HG03095 (cell line): ENCODE measurements around the gene ARIH2.
"Not testable (repeated sequence)": the region's sequence is repeated elsewhere in the genome, so short reads cannot be mapped to it uniquely, and the experiment has no call there.

Source experiments
- ATAC-seq: cut with Tn5 transposase; IDR thresholded peaks from one replicate; pipeline ENCODE4 v1.9.1; 2021; ENCODE audit warnings: moderate library complexity; ENCODE audit not compliant: unreplicated experiment

Gene ARIH2

DNA sequence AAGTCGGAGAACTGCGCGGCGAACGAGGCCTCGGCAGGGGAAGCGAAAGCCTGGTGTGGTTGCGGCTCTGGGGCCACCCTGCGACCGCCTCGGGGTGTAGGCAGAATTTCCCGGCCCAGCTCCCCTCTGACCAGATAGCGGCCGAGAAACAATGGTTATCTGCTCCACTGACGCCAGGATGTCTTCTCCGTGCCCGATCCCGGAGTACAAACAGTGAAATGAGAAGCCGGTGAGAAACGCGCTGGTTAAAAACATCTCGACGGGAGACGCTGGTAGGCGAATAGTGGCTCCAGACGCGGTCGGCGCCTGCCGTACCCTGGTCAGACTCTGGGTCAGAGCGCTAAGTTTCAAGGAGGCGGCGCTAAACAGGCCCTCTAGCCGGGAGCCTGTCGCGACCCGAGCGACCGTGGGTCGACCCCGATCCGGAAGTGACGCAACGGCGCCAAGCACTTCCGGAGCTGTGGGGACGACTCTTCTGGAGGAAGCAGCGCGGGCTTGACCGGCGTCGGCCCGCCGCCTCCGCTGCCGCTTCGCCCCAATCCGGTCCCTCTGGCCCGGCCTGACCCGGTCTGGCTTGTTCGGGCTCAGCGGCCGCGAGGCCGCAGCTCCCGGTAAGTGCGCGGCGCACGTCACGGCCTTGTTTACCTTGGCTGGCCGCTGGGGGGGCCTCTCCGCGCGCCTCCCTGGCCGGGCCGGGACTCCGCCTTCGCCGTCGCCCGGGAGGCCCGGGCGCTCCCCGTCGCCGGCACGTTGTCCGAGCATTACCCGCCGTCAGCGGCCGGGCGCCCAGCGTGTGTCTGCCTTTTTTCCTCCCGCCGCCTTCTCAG, at the start of gene ARIH2:
ARIH2 (plus strand) TSS at position 455 of the 827 bp plus-strand sequence. CDS start 8,717 bp downstream, outside the sequence.
- ATAC-seq: peak; percentile 76

DNA sequence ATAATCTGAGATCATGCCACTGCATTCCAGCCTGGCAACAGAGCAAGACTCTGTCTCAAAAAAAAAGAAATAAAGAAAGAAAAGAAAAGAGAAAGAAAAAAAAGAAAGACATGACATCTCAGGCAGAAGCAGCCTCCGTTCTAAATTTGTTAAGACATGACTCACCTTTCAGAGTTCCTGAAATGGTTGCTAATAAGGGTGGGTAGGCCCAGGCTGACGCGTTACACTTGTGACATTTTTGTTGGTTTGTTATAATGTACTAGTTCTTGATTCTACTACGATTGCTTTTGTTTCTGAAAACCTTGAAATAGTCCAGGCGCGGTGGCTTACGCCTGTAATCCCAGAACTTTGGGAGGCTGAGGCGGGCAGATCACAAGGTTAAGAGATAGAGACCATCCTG, 41.0 kb upstream of the ARIH2 start:
- ATAC-seq: no peak

DNA sequence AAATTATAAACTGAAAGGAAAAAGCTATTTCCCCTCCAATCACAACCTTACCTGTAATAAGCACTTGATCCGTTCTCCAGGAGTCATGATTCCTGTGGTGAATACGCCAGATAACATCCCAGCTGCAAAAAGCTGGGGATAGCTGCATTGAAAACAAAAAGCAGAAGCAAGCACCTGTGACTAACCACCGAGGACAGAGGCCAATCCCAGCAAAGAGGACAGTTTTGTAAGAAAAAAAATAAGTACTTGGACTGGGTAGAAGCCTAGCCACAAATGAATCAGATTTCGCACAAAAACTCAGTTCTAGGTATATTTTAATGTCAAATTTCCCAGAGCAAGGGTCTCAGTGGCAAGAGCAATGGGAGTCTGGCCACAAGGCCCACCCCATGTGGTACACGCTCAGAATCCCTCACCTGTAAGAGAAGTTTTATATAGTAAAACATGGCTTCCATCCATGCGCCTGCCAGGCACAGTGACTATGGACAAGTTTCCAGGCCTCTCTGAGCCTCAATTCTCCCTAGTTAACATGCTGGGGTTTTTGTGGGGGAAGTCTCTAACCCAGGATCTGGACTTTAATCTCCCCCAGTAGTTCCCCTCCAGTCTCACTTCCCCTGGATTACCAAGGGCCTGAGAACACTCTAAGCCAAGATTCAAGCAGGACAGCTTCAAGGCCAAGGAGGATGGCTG, 39.2 kb upstream of the ARIH2 start:
- no peak for ATAC-seq

DNA sequence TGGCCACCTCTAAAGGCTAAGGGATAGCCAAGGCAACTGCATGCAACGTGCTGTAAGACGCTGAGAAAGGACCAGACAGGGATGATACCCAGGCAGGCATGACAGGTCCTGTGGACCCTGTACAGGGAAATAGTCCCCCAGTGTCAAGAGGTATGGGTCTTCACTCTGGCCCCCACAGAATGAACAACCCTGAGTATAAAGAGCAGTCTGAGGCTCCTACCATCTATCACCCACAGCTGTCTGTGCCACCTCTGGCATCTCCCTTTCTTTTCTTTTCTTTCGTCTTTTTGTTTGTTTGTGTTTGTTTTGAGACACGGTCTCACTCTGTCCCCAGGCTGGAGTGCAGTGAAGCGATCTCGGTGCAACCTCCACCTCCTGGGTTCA, 38.7 kb upstream of the ARIH2 start:
- ATAC-seq: no peak

DNA sequence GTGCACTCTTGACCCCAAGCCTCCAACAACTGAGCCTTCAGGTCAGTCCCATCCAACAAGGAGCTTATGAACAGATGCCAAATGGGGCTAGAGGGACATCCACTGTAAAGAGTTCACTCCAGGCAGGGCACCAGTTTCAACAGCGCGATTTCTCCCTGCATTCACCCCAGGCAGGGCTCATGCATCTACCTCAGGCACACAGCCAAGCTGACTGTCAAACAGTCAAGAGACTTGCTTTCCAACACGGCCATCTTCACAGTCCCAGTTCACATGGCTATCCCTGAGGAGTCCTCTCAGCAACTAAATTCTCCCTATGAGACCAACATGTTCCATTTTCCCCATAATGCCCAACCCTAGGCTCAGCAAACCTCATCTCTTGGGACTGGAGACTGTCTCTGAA, 37.6 kb upstream of the ARIH2 start:
- no peak for ATAC-seq

DNA sequence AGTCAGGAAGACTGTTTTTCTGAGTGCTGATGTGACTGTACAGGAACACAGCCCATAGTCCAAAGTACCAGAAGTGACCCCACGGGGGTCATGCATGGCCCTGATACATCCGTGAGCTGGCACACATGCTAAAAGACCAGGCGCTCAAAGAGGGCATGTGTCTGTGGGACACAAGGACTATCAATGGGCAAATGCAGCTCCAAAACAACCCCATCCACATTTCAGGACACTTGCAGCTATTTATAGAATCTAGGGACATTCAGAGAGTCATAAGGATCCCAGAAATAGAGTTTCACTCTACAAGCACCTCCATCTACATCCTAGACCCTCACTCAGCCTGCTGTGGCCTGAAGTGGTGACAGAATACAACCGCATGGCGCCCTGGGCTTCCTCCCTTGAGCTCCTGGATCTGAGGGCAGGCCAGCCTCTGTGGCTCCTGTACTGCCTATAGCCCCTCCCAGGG, 37.0 kb upstream of the ARIH2 start:
- no peak for ATAC-seq

DNA sequence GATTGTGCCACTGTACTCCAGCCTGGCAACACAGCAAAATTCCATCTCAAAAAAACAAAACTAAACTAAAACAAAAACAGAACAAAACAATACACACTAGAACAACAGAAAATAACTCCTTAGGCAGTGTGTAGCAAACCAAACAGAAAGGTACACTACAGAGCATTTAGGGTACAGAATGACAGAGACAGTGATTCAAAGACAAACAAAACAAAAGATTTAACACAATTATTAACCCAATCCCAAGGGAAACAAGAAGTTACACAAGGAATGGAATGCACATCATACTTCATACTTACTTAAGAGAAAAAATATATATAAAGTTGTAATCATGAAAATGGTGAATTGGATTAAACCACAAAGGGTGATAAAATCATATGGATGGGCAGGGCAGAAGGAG, 32.9 kb upstream of the ARIH2 start:
- no peak for ATAC-seq

DNA sequence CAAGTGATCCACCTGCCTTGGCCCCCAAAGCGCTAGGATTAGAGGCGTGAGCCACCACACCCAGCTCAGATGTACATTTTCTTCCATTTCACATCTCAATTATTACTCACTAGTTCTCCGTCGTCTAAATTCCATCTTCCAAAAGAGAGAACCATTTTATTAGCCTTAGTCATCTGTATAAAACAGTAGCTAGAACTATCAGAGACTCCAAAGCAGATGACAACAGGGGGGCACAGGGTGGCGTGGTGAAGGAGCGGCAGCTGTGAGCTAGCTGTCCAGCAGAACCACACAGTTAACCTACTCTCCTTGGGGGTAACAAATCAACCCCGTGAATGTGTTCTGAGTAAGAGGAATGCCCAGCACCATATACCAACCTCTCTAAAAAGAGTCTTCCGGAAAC, 27.0 kb upstream of the ARIH2 start:
- no peak for ATAC-seq

DNA sequence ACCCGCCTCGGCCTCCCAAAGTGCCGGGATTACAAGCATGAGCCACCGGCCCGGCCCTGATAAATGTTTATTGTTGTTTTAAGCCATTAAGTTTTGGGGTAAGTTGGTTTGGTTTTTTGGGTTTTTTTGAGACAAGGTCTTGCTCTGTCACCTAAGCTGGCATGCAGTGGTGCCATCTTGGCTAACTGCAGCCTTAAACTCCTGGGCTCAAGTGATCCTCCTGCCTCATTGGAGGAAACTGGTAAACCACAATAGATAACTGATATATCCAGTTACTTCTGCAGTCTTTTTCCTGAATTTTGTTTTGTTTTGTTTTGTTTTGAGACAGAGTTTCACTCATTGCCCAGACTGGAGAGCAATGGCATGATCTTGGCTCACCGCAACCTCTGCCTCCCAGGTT, 24.1 kb upstream of the ARIH2 start:
- ATAC-seq: no peak

DNA sequence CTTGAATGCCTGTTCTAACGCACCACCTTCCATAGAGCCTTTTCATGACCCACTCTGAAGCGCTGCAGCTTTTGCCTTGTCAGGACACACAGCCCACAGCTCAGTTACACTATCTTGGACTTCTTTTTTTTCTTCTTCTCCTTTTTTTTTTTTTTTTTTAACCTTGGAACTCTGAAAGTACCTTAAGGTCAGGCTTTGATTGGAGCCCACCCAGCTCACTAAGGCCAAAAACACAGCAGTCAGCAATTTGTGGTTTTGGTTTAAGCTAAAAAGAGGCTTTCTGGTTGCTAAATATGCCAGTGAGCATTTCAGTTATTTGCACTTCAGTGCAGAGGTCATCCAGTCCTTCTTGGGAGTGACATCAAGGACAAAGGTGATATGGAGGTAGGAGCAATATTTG, 21.7 kb upstream of the ARIH2 start:
- ATAC-seq: no peak

DNA sequence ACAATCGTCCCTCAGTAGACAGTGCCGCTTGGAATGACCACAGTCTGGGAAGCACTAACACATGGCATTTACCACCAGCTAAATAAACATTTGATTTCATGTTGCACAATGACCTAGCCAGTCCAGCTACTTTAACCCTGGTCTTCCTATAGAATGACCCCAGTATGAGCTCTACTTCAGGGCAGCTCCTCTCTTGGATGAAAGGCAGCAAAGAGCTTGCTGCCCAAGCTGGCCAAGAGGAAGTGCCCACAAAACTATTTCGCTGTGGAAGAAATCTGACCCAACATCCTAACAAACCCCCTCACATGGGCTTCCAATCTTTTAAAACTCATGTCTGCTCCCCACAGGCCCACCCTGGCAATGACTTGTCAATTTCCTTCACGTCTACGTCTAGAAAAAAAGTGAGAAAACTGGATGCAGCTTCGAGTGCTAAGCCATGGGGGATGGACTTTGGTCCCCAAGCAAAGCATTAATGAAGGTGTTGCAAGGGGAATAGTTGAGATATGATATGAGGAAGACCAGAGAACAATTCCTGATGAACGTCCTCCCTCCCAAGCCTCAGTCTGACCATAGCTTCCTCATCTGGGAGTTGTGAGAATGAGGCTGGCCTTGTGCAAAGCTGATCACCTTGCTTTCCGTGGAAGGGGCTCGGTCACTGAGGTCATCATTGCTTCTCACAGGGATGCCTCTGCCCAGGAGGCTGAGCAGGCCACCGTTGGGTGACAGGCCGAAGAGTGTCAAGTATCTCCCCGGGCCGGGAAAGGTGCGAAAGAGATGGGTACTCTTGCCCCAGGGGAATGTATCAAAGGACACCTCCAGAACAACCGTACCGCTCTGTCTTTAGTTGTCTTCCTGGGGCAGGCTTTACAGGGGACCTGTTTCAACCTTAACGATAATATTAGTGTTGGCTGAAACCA, 20.9 kb upstream of the ARIH2 start:
- peak; percentile 9 for ATAC-seq

DNA sequence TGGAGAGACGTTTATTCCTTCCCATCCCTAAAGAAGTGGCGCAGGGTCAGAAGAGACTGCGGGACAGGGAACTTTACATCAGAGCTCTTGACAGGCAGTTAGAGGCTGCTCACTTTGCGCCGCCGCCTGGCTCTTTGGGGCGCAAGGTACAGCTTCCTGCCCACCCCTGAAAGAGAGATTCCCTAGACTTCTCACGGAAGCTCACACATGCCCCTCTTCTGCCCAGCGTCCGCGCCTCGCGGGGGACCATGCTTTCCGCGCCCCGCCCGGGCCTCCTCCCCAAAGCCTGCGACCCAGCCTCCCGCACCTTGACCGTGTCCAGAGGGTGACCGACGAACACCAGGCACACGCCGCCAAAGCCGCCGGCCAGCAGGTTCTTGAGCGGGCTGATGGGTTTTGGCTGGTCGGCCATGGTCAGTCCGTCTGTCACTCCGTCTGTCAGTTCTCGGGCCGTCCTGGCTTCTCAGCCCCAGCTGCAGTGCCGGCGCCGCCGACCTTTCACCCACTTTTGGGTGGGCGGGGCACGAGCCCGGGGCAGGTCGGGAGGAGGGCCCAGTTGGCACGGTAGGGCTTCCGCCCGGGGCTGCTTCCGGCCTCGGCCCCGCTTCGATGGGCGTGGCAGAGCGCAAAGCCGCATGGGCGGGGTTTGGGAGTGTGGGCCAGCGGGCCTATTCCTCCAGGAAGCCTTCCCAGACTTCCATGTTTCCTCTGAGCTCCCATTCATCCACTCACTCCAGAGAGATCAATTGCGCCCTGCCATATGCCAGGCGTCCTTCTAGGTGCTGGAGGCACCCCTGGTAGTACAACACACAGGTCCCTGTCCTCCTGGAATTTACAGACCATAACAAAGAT, 20.0 kb upstream of the ARIH2 start, which contains the start of gene SLC25A20:
SLC25A20 (minus strand) TSS at position 500 of the 852 bp plus-strand sequence; CDS start at position 412, 88 bp downstream.
- peak; percentile 80 for ATAC-seq

DNA sequence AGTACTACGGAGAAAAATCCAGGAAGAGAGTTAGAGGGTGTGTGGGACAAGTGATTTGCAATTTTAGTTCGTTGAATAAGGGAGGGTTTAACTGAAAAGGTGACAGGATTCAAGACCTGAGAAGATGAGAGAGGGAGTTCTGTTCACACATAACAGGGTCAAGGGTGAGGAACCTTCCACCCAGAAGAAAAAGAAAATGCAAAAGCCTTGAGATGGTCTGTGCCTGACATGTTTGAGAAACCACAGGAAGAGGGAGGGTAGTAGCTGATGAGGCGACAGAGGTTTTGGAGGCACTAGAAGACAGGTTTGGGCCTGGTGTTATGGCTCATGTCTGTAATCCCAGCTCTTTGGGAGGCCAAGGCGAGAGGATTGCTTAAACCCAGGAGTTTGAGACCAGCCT, 19.4 kb upstream of the ARIH2 start:
- no peak for ATAC-seq

DNA sequence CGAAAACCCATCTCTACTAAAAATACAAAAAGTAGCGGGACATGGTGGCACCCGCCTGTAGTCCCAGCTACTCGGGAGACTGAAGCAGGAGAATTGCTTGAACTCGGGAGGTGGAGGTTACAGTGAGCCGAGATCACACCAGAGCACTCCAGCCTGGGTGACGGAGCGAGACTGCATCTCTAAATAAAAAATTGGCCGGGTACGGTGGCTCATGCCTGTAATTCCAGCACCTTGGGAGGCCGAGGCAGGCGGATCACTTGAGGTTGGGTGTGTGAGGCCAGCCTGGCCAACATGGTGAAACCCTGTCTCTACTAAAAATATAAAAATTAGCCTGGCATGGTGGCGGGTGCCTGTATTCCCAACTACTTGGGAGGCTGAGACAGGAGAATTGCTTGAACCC, 11.6 kb upstream of the ARIH2 start:
- ATAC-seq: not testable (repeated sequence)

DNA sequence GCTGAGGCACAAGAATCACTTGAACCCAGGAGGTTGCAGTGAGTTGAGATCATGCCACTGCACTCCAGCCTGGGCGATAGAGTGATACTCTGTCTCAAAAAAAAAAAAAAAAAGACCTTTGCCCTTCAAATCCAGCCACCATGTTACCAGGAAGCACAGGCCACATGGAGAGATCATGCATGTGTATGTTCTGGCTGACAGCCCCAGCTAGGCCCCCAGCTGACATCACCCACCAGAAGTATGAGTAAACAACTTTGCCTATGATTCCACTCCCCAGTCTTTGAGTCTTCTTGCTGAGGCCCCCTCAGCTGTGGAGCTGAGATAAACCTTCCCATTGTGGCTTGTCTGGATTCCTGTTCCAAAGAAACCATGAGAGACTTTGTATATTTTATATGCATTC, 3.3 kb upstream of the ARIH2 start:
- ATAC-seq: no peak

DNA sequence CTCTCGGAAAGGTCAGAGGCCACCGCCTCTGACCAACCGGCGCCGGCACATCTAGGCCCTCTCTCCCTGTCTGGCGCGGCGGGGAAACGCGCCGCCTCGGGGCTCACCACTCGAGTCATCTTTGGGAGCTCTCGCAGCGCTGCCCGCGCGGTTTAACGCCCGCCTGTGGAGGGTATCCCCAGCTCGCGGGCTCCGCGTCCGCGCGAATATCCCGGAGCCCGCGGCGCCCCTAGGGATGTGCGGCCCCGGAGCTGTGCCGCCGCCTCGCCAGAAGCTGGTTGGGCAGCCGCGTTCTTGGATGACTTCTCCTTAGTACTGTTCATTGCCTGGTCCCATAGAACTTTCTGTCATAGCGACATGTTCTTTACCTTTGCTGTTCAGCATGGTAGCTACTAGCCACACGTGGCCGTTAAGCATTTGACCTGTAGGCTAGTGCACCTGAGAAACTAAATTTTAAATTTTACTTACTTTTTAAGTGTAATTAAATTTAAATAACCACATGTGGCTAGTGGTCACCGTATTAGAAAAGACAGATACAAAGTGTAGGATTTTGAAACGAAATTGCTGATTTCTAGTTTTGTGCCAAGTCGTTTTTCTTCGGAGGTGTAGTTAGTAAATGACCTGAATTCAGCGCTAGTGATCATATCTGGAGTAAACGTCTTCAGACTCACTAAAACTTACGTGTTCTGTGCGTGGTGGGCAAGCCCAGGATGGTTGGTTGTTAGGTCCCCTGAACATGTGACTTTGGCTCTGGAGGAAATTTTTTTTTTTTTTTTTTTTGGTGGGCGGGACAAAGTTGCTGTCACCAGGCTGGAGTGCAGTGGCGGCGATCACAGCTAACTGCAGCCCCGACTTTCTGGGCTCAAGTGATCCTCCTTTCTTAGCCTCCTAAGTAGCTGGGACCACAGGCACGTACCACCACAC, 835 bp downstream of the ARIH2 start:
- ATAC-seq: peak; percentile 14

DNA sequence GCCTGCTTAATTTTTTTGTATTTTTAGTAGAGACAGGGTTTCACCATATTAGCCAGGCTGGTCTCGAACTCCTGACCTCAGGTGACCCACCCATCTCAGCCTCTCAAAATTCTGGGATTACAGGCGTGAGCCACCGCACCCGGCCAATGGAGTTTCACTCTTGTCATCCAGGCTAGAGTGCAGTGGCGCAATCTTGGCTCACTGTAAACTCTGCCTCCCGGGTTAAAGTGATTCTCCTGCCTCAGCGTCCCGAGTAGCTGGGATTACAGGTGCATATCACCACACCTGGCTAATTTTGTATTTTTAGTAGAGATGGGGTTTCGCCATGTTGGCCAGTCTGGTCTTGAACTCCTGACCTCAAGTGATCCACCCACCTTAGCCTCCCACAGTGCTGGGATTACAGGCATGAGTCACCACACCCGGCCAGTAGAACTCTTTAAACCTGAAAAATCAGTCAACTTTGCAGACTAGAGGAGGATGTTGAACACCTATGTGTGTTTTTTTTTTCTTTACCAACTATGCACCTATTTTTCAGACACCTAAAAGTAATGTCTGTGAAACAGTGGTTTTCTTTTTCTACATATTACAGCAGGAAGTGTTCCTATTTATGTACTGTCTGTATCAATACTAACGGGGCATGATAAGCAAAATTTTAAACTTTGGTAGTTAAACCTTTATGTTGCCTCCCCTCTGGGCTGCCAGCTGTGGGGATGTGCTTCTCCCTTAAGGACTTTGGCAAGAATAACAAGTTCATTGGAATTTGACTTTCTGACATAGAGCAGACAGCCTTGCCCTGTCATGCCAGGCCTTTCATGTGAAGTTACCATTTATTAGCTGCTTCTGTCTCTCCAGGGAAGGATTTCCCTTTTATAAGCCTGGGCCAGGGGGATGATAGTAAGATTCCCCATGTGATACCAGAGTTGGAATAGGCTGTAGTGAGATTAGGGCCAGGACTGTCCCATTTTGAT, 8.1 kb downstream of the ARIH2 start:
- no peak for ATAC-seq

DNA sequence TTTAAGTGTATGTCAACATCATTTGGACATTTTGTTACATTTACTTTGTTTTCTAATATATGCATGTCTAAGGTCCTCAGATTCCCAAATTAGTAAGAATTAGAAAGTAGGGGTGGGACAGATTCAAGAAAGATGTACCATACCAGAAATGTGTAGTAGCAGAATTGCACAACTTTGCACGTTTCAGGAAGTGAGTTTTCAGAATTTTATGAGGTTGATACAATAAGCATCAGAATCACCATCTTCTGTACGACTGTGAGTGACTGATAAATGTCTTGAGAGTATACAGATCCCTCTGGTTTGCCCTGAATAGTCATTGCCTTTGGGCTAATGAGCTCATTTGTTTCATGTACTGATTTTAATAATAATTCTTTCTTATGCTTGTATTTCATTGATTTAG, 9.3 kb downstream of the ARIH2 start:
- no peak for ATAC-seq
